GM10847 (cell line): ENCODE measurements around the gene EVI5L.

ENCODE experiments used
- POLR2A ChIP-seq: IDR thresholded peaks from 2 replicates; pipeline ENCODE4 v1.6.1; 2011; ENCODE audit not compliant: insufficient read length; ENCODE audit errors: extremely low read depth

Gene EVI5L

DNA sequence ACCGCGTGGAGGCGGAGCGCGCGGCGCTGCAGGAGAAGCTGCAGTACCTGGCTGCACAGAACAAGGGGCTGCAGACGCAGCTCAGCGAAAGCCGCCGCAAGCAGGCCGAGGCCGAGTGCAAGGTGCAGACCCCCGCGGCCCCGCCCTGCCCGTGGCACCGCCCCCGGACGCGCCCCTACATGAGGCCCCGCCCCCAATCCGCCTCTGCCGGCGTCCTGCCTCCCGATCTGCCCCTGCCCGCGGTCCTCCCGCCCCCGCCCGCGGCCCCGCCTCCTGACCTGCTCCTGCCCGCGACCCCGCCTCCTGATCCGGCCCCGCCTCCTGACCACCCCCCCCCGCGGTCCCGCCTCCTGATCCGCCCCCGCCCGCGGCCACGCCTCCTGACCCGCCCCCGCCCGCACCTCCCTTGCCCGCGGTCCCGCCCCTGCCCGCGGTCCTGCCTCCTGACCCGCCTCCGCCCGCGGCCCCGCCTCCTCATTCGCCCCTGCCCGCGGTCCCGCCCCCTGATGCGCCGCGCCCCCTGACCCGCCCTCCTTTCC, 32.5 kb downstream of the EVI5L start:
- TF ChIP-seq POLR2A, result no peak

DNA sequence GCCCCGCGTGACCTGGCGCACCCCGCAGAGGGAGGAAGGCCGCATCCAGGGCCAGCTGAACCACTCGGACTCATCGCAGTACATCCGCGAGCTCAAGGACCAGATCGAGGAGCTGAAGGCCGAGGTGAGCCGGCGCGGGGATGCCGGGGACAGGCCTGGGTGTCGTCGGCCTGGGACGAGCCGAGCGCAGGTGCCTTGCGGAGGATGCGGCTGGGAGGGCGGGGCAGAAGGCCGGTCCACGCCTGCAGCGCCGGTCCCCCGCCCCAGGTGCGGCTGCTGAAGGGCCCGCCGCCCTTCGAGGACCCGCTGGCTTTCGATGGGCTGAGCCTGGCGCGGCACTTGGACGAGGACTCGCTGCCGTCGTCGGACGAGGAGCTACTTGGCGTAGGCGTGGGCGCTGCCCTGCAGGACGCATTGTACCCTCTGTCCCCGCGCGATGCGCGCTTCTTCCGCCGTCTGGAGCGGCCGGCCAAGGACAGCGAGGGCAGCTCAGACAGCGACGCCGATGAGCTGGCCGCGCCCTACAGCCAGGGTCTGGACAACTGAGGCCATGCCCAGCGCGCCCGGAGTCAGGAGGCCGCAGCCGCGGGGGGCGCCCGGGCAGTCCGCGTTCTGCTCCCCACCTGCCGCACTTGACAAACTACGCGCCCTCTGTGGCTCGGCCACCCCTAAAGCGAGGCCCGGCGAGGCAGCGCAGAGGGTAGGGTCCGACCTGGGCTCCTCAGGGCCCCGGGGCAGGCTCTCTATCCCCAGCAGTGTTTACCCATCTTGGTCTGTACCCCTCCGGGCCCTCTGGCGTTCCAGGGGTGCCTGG, 33.3 kb downstream of the EVI5L start:
- no peak for TF ChIP-seq POLR2A

DNA sequence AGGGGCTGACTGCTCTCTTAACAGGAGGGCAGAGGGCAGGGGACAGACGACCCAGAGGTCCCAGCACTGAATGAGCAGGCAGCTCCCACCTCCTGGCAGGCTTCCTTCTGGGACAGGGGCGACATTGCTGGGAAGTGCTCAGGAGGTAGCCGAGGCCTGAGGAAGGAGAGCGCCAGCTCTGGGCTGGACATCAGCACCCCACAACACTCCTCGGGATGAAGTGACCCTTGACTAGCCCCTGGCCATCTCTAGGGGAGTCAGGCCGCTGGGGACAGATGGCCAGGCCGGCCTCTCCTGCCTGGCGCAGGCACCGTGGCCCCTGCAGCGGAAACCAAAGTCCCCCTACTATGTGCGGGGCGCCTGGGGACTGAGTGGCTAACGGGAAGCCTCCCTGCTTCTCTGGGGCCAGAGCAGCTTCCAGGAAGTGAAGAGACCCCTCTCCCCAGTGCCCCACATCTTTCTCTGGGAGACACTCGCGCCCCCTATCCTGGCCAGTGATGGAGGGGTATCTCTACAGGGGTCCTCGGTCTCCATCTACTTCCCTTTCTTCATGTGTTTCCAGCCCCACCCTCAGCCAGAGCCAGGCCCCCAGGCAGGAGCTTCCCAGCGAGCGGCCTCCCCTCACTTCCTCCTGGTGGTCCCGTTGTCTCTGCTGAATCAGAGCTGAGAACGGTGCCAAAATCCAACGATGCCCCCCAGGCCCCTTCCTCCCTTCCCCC, 34.1 kb downstream of the EVI5L start:
- no peak for TF ChIP-seq POLR2A

DNA sequence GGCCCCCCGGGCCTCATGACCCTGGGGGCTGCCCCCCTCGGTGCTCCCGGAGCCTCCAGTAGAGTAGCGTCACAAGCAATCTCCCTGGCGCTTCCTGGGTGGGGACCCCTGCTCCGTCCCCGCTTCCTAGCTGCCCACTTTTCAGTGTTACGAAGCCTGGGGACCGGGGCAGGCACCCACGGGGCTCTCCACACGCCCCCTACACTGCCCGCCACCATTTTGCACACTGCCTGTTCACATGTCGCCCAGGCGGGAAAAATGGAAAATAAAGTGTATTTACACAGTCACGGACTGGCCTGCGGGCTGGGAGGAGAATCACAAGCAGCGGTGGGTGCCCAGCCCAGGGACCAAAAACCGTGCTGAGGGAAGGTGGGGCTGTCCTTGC, 34.7 kb downstream of the EVI5L start:
- no peak for TF ChIP-seq POLR2A

DNA sequence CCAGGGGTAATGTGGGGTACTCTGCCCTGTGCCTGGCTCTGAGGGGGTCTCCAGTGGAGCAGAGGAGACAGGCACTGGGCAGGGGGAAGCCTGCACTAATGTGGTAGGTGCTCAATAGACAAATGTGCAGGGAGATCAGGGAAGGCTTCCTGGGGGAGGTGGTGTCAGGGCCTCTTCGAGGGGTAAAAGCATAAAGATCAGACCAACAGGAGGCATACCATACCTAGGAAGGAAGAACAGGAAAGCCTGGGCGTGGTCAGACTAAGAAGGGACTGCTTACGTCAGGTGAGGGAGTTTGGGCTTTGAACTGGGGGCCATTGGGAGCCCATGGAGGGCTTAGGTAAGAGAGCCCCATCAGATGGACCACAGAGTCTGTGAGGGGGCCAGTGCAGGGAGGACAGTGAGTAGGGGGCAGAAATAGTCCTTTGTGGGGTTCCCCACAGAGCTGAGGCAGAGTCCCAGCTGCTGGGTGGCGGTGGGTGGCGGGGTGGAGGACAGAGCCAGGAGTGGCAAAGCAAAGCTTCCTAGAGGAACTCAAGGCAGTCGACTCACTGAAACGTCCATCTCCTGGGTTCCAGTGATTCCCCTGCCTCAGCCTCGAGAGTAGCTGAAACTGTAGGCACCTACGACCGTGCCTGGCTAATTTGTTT, 35.4 kb downstream of the EVI5L start:
- TF ChIP-seq POLR2A, result no peak

DNA sequence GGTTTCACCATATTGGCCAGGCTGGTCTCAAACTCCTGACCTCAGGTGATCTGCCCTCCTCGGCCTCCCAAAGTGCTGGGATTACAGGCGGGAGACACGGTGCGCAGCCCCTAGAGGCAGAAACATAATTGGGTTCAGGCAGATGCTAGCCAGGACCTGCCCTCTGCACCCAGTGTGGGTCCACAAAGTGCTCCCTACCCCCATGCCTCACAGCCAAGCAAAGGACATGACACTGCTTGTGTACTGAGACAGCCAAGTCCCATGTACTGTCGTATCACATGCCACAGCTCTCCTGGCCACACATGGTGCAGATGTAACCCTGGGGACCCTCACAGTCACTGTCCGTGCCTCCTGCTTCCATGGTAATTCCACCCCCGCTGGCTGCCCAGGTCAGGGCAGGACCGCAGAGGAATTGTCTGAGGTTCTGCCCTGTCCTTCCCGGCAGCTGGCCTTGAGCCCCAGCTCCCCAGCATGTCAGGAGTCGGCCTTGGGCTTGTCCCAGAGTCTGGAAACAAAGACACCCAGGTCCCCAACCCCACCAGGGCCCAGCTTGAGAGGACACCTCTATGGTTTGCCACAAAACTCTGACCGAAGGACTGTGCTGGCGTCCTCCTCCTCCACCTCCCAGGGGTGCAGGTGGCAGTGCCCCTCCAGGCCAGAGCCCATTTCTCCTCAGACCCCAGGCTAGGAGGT, 36.5 kb downstream of the EVI5L start:
- TF ChIP-seq POLR2A, result no peak

DNA sequence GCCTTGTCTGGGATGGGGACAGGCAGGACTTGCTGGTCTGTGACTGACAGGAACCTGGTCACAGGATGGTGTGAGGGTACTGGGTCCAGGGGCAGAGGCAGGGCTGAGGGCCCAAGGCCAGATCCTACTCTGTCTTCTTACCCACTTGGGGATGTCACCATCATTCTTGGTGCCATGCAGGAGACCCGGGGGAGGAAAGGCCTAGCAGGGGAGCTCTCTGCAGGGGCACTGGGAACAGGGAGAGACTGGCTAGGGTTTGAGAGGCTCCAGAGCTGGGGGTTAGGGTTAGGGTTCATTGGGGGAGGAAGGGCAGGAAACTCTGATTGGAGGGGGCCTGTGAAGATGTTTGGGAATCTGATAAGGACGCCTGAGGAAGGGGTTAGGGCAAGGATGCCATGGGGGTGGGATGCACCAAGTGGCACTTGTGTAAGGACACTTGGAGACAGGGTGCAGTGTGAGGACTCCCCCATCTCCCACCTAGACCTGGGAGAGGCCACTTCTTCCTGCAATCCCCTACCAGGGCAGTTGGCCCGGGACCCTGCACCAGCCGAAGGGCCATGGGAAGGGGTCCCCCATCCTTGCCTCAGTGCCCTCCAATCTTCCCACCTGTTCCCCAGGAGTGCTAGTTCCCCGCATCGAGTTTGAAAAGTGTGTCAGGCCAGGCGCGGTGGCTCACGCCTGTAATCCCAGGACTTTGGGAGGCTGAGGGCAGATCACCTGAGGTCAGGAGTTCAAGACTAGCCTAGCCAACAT, 37.2 kb downstream of the EVI5L start:
- TF ChIP-seq POLR2A, result no peak

DNA sequence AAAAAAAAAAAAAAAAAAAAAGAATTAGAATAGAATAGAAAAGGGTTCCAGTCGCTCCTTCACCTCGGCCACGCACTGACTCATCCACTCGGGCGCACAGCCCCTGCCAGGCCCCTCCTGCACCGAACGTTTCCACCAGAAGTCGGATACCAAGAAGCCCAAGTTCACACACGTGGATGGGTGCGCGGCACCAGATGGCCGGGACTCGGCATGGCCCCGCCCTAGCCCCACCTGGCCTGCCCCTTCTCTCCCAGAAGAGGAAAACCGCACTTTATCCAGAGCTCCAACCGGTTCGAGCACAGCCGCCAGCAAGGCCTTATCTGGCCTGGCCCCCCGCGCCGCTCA, 38.3 kb downstream of the EVI5L start:
- no peak for TF ChIP-seq POLR2A

DNA sequence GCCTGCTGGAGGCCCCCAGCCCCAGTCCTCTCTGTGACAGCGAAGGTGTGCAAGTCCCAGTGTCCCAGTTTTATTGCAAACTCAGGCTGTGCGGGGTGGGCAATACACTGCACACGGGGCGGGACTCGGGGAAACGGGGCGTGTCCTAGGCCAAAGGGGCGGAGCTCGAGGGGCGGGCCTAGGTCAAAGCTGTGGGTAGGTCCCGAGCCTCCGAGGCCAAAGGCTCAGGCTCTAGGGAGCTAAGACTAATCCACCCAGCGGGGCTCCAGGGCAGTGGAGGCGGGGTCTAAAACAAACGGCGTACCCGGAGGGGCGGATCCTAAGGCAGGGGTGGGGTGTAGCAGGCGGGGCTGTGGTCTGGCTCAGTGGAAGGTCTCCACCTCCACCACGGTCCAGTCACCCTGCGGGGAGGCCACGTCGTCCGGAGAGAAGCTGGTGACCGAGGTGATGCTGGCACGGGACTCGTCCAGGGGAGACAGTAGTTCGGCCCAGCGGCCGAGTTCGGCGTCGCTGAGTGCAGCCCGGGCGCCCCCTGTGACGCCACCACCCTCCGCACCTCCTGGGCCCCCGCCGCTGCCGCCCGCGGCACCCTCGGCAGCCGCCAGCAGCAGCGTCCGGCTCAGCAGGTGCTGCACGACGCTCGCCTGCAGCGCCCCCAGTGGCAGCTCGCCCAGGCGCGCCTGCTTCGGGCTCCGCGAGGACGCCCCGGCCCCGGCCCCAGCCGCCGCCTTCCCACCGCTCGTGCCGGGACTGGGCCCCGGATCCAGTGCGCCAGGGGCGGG, 38.8 kb downstream of the EVI5L start:
- no peak for TF ChIP-seq POLR2A

DNA sequence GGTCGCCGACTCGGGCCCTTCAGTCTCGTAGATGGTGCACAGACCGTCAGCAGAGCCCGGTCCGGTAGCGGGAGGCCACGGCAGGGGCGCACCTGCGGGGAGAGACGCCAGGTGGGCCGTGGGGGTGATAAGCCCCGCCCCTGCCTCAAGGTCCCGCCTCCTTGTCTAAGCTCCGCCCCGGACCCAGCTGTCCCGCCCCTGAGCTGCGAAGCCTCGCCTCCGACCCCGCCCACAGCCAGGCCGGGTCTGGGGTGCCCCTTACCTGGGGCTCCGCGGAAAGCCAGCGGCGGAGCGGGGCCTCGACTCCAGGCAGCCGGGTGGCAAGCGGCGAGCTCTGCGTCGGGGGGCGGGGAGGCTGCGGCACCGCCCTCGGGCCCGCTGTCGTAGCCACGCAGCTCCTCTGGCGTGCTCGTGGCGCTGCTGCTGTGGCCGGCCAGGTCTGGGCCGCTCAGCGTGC, 39.5 kb downstream of the EVI5L start:
- TF ChIP-seq POLR2A, result no peak

DNA sequence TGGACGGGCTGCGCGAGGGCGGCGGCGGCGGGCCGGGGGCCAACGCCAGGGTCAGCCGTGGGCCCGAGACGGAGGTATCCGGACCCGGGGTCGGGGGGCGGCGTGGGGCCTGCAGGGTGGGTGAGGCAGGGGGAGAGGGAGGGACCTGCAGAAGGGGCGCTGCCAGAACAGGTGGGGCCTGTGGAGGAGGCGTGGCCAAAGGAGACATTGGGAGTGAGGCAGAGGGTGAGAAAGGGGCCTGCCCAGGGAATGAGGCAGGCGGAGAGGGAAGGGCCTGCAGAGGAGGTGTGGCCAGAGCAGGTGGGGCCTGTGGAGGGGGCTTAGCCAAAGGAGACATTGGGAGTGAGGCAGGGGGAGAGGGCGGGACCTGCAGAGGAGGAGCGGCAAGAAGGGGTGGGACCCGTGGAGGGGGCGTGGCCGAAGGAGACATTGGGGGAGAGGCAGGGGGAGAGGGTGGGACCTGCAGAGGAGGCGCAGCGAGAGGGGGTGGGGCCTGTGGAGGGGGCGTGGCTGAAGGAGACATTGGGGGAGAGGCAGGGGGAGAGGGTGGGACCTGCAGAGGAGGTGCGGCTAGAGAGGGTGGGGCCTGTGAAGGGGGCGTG, 40.0 kb downstream of the EVI5L start:
- TF ChIP-seq POLR2A, result no peak

DNA sequence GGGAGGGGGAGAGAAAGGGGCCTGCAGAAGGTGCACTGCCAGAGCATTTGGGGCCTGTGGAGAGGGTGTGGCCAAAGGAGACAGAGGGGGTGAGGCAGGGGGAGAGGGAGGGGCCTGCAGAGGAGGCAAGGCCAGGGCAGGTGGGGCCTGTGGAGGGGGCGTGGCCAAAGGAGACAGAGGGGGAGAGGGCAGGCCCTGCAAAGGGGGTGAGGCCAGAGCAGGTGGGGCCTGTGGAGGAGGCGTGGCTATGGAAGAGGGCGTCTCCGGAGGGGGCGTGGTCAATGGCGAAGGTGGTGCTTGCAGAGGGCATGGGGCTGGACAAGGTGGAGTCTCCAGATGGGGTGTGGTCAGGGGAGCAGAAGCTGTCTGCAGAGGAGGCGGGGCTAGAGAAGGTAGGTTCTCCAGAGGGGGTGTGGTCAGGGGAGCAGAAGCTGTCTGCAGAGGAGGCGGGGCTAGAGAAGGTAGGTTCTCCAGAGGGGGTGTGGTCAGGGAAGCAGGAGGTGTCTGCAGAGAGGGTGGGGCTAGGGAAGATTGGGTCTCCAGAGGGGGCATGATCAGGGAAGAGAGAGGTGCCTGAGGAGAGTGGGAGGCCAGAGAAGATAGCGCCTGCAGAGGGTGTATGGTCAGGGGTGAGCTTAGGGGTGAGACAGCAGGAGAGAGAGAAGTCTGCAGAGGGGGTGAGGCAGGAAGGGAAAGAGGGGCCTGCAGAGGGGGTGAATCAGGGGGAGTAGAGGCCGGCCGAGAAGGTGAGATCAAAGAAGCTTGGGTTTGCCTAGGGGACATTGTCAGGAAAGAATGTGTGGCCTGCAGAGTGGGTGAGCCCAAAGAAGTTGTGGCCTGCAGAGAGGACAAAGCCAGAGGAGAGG, 40.8 kb downstream of the EVI5L start:
- TF ChIP-seq POLR2A, result no peak
